ENCODE data around the gene ELK3. TPM values are rescaled to one million over a fixed set of nuclear protein-coding genes. Genes with fewer than 3 reads are reported as not detected.
A peak's percentile ranks its signal among the peaks of the same experiment; 100 is the strongest.

Gene ELK3
- total and polyA plus RNA-seq, 2 experiments from 2014 or later: 7.3 to 9.6 TPM

GRCh38 chr12:96301732-96302131, 107.6 kb downstream of the ELK3 start:
- no peaks in the 10 kb centered on the region for H3K27me3 ChIP-seq
- no peaks in the 10 kb centered on the region for H3K9me3 ChIP-seq (ENCODE audit: low read depth)
- H3K36me3 ChIP-seq: peaks cover 5% of the 10 kb centered on the region
- H3K27ac ChIP-seq: no peak overlapping the region
- DNase-seq (ENCODE audit: low read depth in 1 of 2, low spot score in 1 of 2): no peak
- H3K4me3 ChIP-seq: no peak overlapping the region
- no peaks in the 10 kb centered on the region for H3K4me1 ChIP-seq (ENCODE audit: low read depth)
- no peak for TF ChIP-seq CTCF (IDR thresholded peaks at IDR 0.05; ENCODE audit: low read depth, low read length)

- Histone ChIP-seq H3K4me3 (no peak overlapping the region), H3K27me3 (no peaks in the 10 kb centered on the region), H3K27ac (no peak overlapping the region), H3K9me3 (ENCODE audit: low read depth) (no peaks in the 10 kb centered on the region), H3K4me1 (ENCODE audit: low read depth) (no peaks in the 10 kb centered on the region), H3K36me3 (peaks cover 5% of the 10 kb centered on the region)
- TF ChIP-seq CTCF (IDR thresholded peaks at IDR 0.05; ENCODE audit: low read depth, low read length): no peak
- DNase-seq (ENCODE audit: low read depth in 1 of 2, low spot score in 1 of 2): no peak
Observed at GRCh38 chr12:96302687-96303310, 108.6 kb downstream of the ELK3 start.

DNA sequence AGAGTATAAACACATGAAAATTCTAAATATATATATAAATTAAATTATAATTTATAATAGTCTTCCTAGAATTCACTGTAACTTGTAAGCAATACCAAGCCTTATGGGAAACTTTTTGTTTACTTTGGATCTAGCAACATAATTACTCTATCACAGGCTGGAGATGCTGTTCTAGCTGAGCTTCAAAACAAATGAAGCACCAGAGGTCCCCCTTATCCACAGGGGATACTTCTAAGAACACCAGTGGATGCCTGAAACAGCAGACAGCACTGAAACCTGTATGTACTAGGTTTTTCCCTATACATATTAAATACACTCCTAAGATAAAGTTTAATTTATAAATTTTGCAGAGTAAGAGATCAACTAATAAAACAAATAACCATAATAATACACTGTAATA, 109.5 kb downstream of the ELK3 start:
- Histone ChIP-seq H3K9me3 (ENCODE audit: low read depth) (no peaks in the 10 kb centered on the region), H3K4me3 (no peak overlapping the region), H3K4me1 (ENCODE audit: low read depth) (no peaks in the 10 kb centered on the region), H3K27ac (no peak overlapping the region), H3K36me3 (peaks cover 5% of the 10 kb centered on the region), H3K27me3 (no peaks in the 10 kb centered on the region)
- peak in 1 of 2 donors; percentile 14 for DNase-seq (ENCODE audit: low read depth in 1 of 2, low spot score in 1 of 2)
- no peak for TF ChIP-seq CTCF (IDR thresholded peaks at IDR 0.05; ENCODE audit: low read depth, low read length)

- Histone ChIP-seq H3K4me1 (ENCODE audit: low read depth) (no peaks in the 10 kb centered on the region), H3K27me3 (no peaks in the 10 kb centered on the region), H3K27ac (no peak overlapping the region), H3K4me3 (no peak overlapping the region), H3K36me3 (peaks cover 3% of the 10 kb centered on the region), H3K9me3 (ENCODE audit: low read depth) (no peaks in the 10 kb centered on the region)
- no peak for TF ChIP-seq CTCF (IDR thresholded peaks at IDR 0.05; ENCODE audit: low read depth, low read length)
- DNase-seq (ENCODE audit: low read depth in 1 of 2, low spot score in 1 of 2): no peak
Observed at GRCh38 chr12:96305665-96306064, 111.5 kb downstream of the ELK3 start.

GRCh38 chr12:96308881-96309280, 114.7 kb downstream of the ELK3 start:
- DNase-seq (ENCODE audit: low read depth in 1 of 2, low spot score in 1 of 2): peak in 1 of 2 donors; percentile 8
- peaks cover 8% of the 10 kb centered on the region for H3K36me3 ChIP-seq
- H3K4me3 ChIP-seq: no peak overlapping the region
- no peak for TF ChIP-seq CTCF (IDR thresholded peaks at IDR 0.05; ENCODE audit: low read depth, low read length)
- no peaks in the 10 kb centered on the region for H3K27me3 ChIP-seq
- H3K9me3 ChIP-seq (ENCODE audit: low read depth): no peaks in the 10 kb centered on the region
- H3K4me1 ChIP-seq (ENCODE audit: low read depth): no peaks in the 10 kb centered on the region
- H3K27ac ChIP-seq: no peak overlapping the region

Measured in cardiac muscle cell (in vitro differentiated cells and primary cell).